ENCODE measurements around the gene FN3KRP. TPM values are rescaled to one million over a fixed set of nuclear protein-coding genes. Genes with fewer than 3 reads are reported as not detected.
"Not testable (repeated sequence)": the region's sequence is repeated elsewhere in the genome, so short reads cannot be mapped to it uniquely, and the experiment has no call there.

FN3KRP gene
- total RNA-seq, 6 experiments from 2014 or later = 7.6 to 24.8 (median 14.3) TPM

DNA sequence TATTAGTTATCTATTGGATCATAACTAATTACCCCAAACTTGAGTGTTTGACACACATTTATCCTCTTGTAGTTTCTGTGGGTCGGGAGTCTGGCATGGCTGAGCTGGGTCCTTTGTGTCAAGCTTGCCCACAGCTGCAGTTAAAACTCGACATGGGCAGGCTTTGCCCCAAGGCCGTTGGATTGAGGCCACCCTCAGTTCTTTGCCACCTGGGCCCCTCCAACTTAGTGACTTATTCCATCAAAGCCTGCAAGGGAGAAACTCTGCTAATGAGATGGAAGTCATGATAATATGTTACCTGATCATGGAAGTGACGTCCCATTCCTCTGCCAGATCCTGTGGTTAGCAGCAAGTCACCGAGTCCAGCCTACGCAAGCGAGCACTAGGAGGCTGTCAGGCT lies 52.5 kb downstream of the FN3KRP start:
- Histone ChIP-seq H3K27me3 (no peaks in the 10 kb centered on the region), H3K4me1 (peaks cover 0 to 22% (median 9%) of the 10 kb centered on the region in 4 donors), H3K27ac (no peak overlapping the region), H3K9me3 (no peaks in the 10 kb centered on the region), H3K4me3 (no peak overlapping the region), H3K36me3 (peaks cover 0 to 26% (median 2%) of the 10 kb centered on the region in 4 donors)
- 63% methylated on average over 2 of the region's 7 CpGs for WGBS (ENCODE audit: insufficient coverage, low coverage, low lambda C conversion rate, missing lambda C conversion rate)
- ATAC-seq (no peak), DNase-seq (no peak)
- TF ChIP-seq POLR2A (IDR thresholded peaks at IDR 0.05) = no peak
- TF ChIP-seq, protein P1, sequence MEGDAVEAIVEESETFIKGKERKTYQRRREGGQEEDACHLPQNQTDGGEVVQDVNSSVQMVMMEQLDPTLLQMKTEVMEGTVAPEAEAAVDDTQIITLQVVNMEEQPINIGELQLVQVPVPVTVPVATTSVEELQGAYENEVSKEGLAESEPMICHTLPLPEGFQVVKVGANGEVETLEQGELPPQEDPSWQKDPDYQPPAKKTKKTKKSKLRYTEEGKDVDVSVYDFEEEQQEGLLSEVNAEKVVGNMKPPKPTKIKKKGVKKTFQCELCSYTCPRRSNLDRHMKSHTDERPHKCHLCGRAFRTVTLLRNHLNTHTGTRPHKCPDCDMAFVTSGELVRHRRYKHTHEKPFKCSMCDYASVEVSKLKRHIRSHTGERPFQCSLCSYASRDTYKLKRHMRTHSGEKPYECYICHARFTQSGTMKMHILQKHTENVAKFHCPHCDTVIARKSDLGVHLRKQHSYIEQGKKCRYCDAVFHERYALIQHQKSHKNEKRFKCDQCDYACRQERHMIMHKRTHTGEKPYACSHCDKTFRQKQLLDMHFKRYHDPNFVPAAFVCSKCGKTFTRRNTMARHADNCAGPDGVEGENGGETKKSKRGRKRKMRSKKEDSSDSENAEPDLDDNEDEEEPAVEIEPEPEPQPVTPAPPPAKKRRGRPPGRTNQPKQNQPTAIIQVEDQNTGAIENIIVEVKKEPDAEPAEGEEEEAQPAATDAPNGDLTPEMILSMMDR (IDR thresholded peaks at IDR 0.05) = no peak
- intact Hi-C loops (cut with DNase I) = loop anchor here in 1 of 2 donors (10.0 kb wide), 1 partner anchor 54 kb away; the partner anchor contains the start of gene FN3KRP

DNA sequence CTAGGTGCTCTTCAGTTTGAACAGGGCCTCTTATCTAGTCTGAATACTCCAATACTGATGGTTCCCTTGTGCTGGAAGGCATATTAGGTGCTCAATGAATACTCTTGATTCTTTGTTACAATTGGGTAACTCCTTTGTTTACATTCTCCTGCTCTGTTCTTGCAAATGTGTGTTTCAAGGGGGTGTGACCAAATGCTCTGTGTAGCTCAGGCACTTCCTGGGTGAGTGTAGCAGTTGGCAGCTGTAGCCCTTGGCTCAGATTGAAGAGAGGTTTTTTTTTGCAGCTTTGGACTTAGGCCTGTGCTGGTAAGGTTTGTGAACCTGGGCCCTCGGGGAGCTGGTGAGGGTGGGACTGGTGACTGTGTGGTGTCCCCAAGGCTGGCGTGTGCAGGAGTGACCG lies 55.5 kb downstream of the FN3KRP start:
- Histone ChIP-seq H3K4me3 (no peak overlapping the region), H3K9me3 (no peaks in the 10 kb centered on the region), H3K36me3 (peaks cover 0 to 14% (median 0%) of the 10 kb centered on the region in 4 donors), H3K27ac (peak overlapping the region in 2 of 3 donors; percentile 67 to 73), H3K4me1 (peaks cover 0 to 22% (median 9%) of the 10 kb centered on the region in 4 donors), H3K27me3 (no peaks in the 10 kb centered on the region)
- no peak for TF ChIP-seq POLR2A (IDR thresholded peaks at IDR 0.05)
- TF ChIP-seq, protein P1 (IDR thresholded peaks at IDR 0.05) = no peak
- ATAC-seq (peak; percentile 85 to 90 (median 88)), DNase-seq (peak; percentile 65 to 85 (median 77))
- 7% methylated on average over 2 of the region's 3 CpGs for WGBS (ENCODE audit: insufficient coverage, low coverage, low lambda C conversion rate, missing lambda C conversion rate)
- intact Hi-C loops (cut with DNase I) = no loop called here

GRCh38 chr17:82774456-82774855 lies 58.0 kb downstream of the FN3KRP start:
- 73% methylated on average over 16 of the region's 19 CpGs for WGBS (ENCODE audit: insufficient coverage, low coverage, low lambda C conversion rate, missing lambda C conversion rate)
- H3K27me3 ChIP-seq; H3K4me3 ChIP-seq; DNase-seq; ATAC-seq; H3K36me3 ChIP-seq; H3K9me3 ChIP-seq; intact Hi-C loops (cut with DNase I); H3K27ac ChIP-seq: not testable (repeated sequence)
- peaks cover 0 to 22% (median 9%) of the 10 kb centered on the region in 4 donors for H3K4me1 ChIP-seq

DNA sequence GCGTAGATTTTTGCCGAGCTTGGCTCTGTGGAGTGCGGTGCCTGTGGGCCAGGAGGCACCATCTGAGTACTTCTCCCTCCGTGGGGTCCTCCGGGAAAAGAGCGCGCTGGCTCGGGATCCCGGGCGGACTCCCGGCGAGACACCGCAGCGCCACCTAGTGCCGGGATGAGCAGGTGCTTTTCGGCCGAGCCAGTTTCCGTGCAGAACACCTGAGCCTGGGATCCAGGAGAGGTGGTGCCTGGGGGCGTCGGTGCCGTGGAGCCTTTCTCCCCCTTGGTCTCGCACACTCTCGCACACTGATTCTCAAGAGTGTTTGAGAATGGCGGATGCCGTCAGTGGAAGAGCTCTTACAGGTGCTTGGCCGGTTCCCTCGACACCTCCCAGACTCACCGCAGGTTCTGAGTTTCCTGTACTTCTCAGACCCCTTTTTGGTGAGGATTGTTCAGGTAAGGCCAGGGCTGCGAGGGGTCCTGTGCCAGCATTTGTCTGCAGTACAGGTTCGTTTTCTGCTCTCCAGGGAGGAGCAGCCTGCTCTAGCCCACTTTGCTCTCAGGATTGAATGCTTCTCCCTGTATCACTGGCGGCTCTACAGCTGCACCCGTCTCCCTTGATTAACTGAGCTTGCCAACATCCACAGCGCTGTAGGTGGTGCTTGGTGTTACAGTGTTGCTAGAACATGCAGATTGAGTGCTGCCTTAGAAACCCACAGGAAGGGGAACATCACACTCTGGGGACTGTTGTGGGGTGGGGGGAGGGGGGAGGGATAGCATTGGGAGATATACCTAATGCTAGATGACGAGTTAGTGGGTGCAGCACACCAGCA lies 58.7 kb downstream of the FN3KRP start:
- H3K9me3 ChIP-seq = no peaks in the 10 kb centered on the region
- no peak overlapping the region for H3K4me3 ChIP-seq
- H3K36me3 ChIP-seq = no peaks in the 10 kb centered on the region
- no peaks in the 10 kb centered on the region for H3K27me3 ChIP-seq
- DNase-seq = peak; percentile 70 to 78 (median 78)
- 25% methylated on average over 22 of the region's 34 CpGs for WGBS (ENCODE audit: insufficient coverage, low coverage, low lambda C conversion rate, missing lambda C conversion rate)
- H3K27ac ChIP-seq = no peak overlapping the region
- ATAC-seq = peak; percentile 49 to 55 (median 52)
- intact Hi-C loops (cut with DNase I) = no loop called here
- H3K4me1 ChIP-seq = peaks cover 0 to 22% (median 9%) of the 10 kb centered on the region in 4 donors
- TF ChIP-seq, protein P1 (IDR thresholded peaks at IDR 0.05) = peak; percentile 67 to 93 (median 88)
- TF ChIP-seq POLR2A (IDR thresholded peaks at IDR 0.05) = no peak

- DNase-seq = no peak
- no peak for ATAC-seq
- TF ChIP-seq POLR2A (IDR thresholded peaks at IDR 0.05) = no peak
- TF ChIP-seq, protein P1 (IDR thresholded peaks at IDR 0.05) = no peak
- Histone ChIP-seq H3K27ac (no peak overlapping the region), H3K4me1 (peaks cover 0 to 14% (median 7%) of the 10 kb centered on the region in 4 donors), H3K9me3 (no peaks in the 10 kb centered on the region), H3K4me3 (no peak overlapping the region), H3K27me3 (no peaks in the 10 kb centered on the region), H3K36me3 (no peaks in the 10 kb centered on the region)
- intact Hi-C loops (cut with DNase I) = no loop called here
- WGBS (ENCODE audit: insufficient coverage, low coverage, low lambda C conversion rate, missing lambda C conversion rate) = 78% methylated on average over 13 of the region's 13 CpGs
Observed at GRCh38 chr17:82776454-82776853, 59.9 kb downstream of the FN3KRP start.
